Ectodermal cell (in vitro differentiated cells): ENCODE results near the gene USP3.
"Not testable (repeated sequence)": the region's sequence is repeated elsewhere in the genome, so short reads cannot be mapped to it uniquely, and the experiment has no call there.

ENCODE experiments used
- H3K27ac ChIP-seq: 2 replicates; pipeline ENCODE4 v1.7.0; 2013; ENCODE audit warnings: mild to moderate bottlenecking, low read depth, low read length; ENCODE audit not compliant: insufficient read depth, poor library complexity, severe bottlenecking
- H3K27me3 ChIP-seq: 2 replicates; pipeline ENCODE4 v1.7.0; 2013; ENCODE audit warnings: mild to moderate bottlenecking, low read length; ENCODE audit not compliant: insufficient read depth, control insufficient read depth, poor library complexity, severe bottlenecking
- H3K36me3 ChIP-seq: one replicate; pipeline ENCODE4 v1.7.0; 2013; ENCODE audit warnings: low read length; ENCODE audit not compliant: control insufficient read depth, insufficient read depth
- H3K4me1 ChIP-seq: one replicate; pipeline ENCODE4 v1.7.0; 2013; ENCODE audit warnings: low read length; ENCODE audit not compliant: control insufficient read depth, insufficient read depth
- H3K4me3 ChIP-seq: 2 replicates; pipeline ENCODE4 v1.7.0; 2013; ENCODE audit warnings: low read depth, low read length, control low read depth; ENCODE audit not compliant: insufficient read depth
- H3K9me3 ChIP-seq: 2 replicates; pipeline ENCODE4 v1.7.0; 2013; ENCODE audit warnings: mild to moderate bottlenecking, low read length, moderate library complexity; ENCODE audit not compliant: control insufficient read depth
- WGBS, 2 experiments: methylation state at CpG; one replicate each; pipeline ENCODE4 v1.1.7; 2013; ENCODE audit warnings: missing lambda C conversion rate in 2 of 2; 5-methylcytosine and 5-hydroxymethylcytosine counted together

The USP3 gene

DNA sequence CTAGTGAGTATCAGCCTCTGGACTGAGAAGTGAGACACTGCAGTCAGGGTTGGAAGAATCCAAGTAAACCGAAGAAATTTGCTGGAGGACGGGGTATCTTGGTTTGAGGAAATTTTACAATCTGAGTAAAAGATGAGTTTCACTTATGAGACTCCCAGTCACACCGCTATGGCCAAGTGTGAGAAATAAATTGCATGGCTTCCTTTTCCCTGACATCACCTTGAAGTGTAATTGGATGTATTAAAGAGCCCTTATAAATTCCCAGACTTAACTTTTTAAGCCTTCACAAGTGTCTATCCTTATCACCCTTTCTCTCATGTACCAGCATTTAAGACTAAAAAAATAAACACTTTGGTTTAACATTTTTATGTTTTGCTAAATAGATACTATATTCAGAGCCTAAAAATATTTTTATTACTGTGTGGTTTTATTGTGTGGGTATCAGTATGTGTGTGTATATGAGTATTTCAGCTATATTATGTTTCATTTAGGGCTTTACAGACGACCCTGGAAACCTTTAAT is 23.8 kb downstream of the USP3 start:
- Histone ChIP-seq H3K36me3 (no peaks in the 10 kb centered on the region), H3K4me1 (no peaks in the 10 kb centered on the region), H3K27ac (no peak overlapping the region), H3K9me3 (no peaks in the 10 kb centered on the region), H3K4me3 (no peak overlapping the region), H3K27me3 (no peaks in the 10 kb centered on the region)
- WGBS, 2 experiments = 97 to 98% methylated on average over 3 to 4 of the region's 4 CpGs

DNA sequence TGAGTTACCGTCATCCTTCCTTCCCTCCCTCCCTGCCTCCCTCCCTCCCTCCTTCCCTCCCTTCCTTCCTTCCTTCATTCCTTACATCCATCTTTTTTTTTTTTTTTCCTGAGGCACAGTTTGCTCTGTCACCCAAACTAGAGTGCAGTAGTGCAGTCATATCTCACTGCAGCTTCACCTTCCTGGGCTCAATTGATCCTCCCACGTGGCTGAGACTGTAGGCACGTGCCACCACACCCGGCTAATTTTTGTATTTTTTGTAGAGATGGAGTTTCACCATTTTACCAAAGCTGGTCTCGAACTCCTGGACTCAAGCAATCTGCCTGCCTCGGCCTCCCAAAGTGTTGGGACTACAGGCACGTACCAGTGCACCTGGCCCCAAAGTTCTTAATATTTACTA is 25.8 kb downstream of the USP3 start:
- H3K9me3 ChIP-seq = no peaks in the 10 kb centered on the region
- no peaks in the 10 kb centered on the region for H3K27me3 ChIP-seq
- WGBS, 2 experiments = 90 to 91% methylated on average over 7 of the region's 7 CpGs
- H3K27ac ChIP-seq = no peak overlapping the region
- H3K4me3 ChIP-seq = no peak overlapping the region
- no peaks in the 10 kb centered on the region for H3K36me3 ChIP-seq
- peaks cover 4% of the 10 kb centered on the region for H3K4me1 ChIP-seq

DNA sequence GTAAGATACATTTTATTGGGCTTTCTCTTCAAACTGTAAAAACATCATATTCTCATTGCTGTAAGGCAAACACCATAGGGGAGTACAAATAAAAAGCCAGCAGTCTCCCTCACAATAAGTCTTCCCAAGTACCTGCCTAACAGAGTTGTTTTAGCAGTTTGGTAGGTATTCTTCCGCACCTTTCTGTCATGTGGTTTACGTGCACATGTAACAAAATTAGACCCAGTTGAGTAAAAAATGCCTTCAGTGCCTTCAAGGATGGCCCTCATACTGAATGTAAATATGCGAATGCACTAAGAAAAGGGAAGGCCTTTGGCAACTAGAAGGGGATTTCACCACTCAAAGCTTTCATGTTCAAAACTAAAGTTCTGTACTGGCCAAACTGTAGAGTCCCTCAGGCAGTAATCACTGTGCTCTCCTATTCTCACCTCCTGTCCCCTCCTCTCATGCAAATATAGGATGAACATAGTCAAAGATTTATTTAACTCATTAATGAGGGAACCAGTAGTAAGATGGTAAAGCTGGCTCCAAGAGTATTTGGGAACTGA is 26.4 kb downstream of the USP3 start:
- H3K9me3 ChIP-seq = no peaks in the 10 kb centered on the region
- H3K36me3 ChIP-seq = no peaks in the 10 kb centered on the region
- H3K4me1 ChIP-seq = peaks cover 9% of the 10 kb centered on the region
- no peaks in the 10 kb centered on the region for H3K27me3 ChIP-seq
- no peak overlapping the region for H3K27ac ChIP-seq
- WGBS, 2 experiments = 93% methylated on average over 3 of the region's 3 CpGs
- H3K4me3 ChIP-seq = no peak overlapping the region

DNA sequence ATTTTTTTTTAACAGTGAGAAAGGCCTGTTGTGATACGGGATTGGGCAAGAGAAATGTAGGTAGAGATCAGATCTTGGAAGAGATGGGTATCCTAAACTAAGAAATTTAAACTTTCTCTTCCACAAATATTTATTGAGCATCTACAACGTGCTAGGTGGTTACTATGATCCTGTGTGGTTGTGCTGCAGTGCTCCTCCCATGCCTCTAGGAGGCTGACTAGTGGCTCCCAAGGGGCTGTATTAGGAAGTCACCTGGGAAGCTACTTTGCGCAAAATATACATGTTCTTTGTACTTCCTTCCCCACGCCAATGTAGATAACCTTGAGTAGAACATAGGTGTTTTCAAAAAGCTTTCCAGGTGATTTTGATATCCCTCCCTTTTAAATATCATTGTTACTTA is 27.2 kb downstream of the USP3 start:
- H3K9me3 ChIP-seq = no peaks in the 10 kb centered on the region
- no peaks in the 10 kb centered on the region for H3K27me3 ChIP-seq
- H3K36me3 ChIP-seq = no peaks in the 10 kb centered on the region
- 87 to 94% methylated on average over 2 to 4 of the region's 4 CpGs for WGBS, 2 experiments
- H3K27ac ChIP-seq = no peak overlapping the region
- H3K4me3 ChIP-seq = no peak overlapping the region
- H3K4me1 ChIP-seq = peaks cover 14% of the 10 kb centered on the region

DNA sequence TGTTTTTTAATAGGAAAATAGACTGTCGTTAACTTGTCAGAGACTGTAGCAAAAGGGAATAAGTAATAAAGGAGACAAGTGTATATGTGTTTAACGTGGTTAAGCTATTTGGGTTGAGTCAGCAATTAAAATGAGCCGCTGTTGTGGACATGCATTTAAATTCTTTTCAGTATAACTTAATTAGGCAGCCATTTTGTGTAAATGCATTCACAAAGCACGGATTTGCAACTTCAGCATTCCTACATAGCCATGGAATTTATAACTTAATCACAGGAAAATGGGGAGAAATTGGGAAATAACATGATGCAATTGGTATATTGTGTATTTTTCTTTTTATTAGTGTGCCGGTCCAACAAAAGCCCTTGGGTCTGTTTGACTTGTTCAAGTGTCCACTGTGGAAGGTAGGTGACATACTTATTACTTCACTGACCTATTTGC is 27.9 kb downstream of the USP3 start:
- Histone ChIP-seq H3K36me3 (no peaks in the 10 kb centered on the region), H3K4me3 (no peak overlapping the region)

DNA sequence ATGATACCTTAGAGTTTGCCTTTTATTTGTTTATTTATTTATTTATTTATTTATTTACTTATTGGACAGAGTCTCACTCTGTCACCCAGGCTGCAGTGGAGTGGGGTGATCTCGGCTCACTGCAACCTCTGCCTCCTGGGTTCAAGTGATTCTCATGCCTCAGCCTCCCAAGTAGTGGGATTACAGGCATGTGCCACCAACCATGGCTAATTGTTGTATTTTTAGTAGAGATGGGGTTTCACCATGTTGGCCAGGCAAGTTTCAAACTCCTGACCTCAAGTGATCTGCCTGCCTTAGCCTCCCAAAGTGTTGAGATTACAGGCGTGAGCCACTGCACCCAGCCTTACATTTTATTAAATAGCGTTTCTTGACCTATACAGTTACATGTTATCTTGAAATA is 30.5 kb downstream of the USP3 start:
- H3K4me1 ChIP-seq = peaks cover 23% of the 10 kb centered on the region
- not testable (repeated sequence) for H3K4me3 ChIP-seq, H3K36me3 ChIP-seq, H3K9me3 ChIP-seq, H3K27ac ChIP-seq, H3K27me3 ChIP-seq
- 92 to 98% methylated on average over 2 to 3 of the region's 3 CpGs for WGBS, 2 experiments

More for the DNA sequence above, 27.9 kb downstream of the USP3 start:
- Histone ChIP-seq H3K9me3 (no peaks in the 10 kb centered on the region), H3K27ac (no peak overlapping the region), H3K27me3 (no peaks in the 10 kb centered on the region), H3K4me1 (peaks cover 20% of the 10 kb centered on the region)
- WGBS, 2 experiments = 84 to 87% methylated on average over 5 of the region's 5 CpGs

DNA sequence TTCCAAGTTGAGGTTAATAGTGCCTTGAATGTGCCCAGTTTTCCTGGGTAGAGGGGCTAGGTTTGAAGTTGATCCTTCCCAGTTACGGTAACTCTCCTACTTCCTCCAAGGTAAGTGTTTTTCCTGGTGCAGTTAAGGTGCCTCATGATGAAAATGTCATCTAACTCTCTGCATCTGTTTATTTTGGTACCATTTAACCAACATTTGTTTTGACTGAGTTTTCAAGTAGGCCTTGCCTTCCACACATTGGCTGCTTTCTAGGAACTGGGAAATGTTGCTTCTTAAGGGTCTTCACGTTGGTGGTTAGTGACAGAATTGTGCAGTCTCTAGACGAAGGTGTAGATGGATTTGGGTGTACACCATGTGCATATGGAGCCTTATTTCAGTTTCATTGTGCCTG is 31.3 kb downstream of the USP3 start:
- WGBS, 2 experiments = 72 to 82% methylated on average over 3 of the region's 3 CpGs
- no peaks in the 10 kb centered on the region for H3K27me3 ChIP-seq

DNA sequence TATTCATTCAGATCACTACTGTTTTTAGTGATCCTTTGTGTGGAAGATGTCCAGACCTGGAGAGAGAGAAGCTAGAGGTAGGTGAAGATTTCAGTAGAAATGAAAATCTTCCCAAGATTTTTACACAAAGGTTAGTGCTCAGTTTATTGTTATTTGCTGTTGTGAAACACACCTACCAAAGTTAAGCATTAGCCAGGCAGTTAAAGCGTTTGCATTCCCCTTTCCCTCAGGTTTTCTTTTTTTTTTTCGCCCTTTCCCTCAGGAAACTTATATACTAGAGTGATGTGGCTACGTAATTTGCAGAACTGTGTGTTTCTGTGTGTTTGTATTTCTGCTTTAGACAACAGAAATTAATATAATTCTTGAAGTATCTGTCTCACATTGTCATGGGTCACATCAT is 34.5 kb downstream of the USP3 start:
- 63 to 67% methylated on average over 1 of the region's 3 CpGs for WGBS, 2 experiments
- no peak overlapping the region for H3K27ac ChIP-seq
- no peaks in the 10 kb centered on the region for H3K9me3 ChIP-seq
- peaks cover 23% of the 10 kb centered on the region for H3K4me1 ChIP-seq
- H3K36me3 ChIP-seq = no peaks in the 10 kb centered on the region
- H3K27me3 ChIP-seq = no peaks in the 10 kb centered on the region
- no peak overlapping the region for H3K4me3 ChIP-seq

More for the DNA sequence above, 31.3 kb downstream of the USP3 start:
- Histone ChIP-seq H3K27ac (no peak overlapping the region), H3K9me3 (no peaks in the 10 kb centered on the region), H3K4me3 (no peak overlapping the region), H3K4me1 (peaks cover 23% of the 10 kb centered on the region), H3K36me3 (no peaks in the 10 kb centered on the region)

DNA sequence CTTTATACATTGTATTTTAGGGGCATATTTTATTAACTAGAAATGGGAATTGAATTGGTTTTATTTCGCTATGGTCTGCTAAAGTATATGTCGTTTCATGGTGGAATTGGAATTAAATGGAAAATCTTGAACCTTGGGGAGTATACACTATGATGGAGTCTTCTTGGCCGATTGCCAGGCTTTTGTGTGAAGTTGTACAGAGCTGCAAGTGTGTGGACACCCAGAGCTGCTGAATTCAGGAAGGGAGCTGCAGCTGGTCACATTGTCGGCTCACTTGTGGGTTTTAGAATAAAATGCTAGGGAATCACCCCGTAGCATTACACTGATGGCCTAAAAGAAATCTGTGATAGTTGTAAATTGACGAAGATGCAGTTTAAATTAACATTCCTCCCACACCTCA is 35.1 kb downstream of the USP3 start:
- Histone ChIP-seq H3K36me3 (no peaks in the 10 kb centered on the region), H3K4me3 (no peak overlapping the region), H3K27me3 (no peaks in the 10 kb centered on the region), H3K27ac (no peak overlapping the region), H3K4me1 (peaks cover 23% of the 10 kb centered on the region), H3K9me3 (no peaks in the 10 kb centered on the region)
- 82 to 92% methylated on average over 5 to 6 of the region's 6 CpGs for WGBS, 2 experiments

DNA sequence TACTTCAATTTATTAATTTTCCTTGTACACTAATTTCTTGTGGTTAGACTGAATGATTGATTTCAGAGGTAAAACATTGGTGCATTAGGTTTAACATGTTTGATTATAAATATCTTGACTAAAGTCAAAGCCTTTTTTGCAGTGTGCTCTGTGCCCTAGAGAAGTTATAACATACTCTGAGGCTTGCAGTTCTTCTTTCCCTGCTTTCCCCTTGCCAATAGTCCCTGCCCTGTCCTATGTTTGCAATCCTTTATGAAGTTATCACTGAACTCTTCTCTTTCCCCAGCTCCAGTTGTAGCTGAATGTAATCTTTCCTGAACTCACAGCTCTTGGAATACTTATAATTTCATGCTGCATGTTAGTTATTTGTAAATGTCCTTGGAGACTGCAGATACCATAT is 35.6 kb downstream of the USP3 start:
- Histone ChIP-seq H3K27ac (no peak overlapping the region), H3K9me3 (no peaks in the 10 kb centered on the region), H3K27me3 (no peaks in the 10 kb centered on the region), H3K36me3 (no peaks in the 10 kb centered on the region), H3K4me3 (no peak overlapping the region), H3K4me1 (peaks cover 21% of the 10 kb centered on the region)

DNA sequence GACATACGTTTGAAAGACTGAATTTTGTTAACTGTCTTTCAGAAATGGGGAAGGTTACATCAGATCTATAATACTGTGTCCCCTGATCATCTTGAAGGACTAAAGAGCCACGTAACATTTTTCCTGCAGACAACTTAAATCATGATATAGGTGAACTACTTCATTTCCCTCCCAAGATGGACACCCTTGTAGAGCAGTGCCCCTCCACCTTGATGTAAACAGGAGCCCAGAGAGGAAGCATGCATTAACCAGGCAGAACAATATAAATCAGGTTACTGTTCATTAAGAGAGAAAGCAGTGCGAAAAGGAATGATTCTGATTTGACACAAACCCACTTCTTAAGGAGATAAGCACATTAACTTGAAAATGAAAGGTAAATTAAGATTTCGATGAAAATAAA is 36.1 kb downstream of the USP3 start:
- Histone ChIP-seq H3K9me3 (no peaks in the 10 kb centered on the region), H3K27ac (no peak overlapping the region), H3K36me3 (no peaks in the 10 kb centered on the region), H3K4me1 (peaks cover 18% of the 10 kb centered on the region), H3K27me3 (no peaks in the 10 kb centered on the region), H3K4me3 (no peak overlapping the region)
- 91 to 100% methylated on average over 3 to 4 of the region's 4 CpGs for WGBS, 2 experiments
